Effector memory CD4-positive, alpha-beta T cell (primary cell): ENCODE measurements around the gene PDK4.

Source experiments
- DNase-seq, 3 donors: peaks; one replicate each; pipeline ENCODE4 v3.0.0-alpha.2; 2020
- H3K27ac ChIP-seq: 2 replicates; pipeline ENCODE4 v1.7.0; 2013; ENCODE audit warnings: mild to moderate bottlenecking, low read length, moderate library complexity; ENCODE audit not compliant: insufficient read depth, poor library complexity, severe bottlenecking
- H3K27me3 ChIP-seq: replicated peaks from 2 replicates; pipeline ENCODE4 v1.7.0; 2013; ENCODE audit warnings: mild to moderate bottlenecking, low read length; ENCODE audit not compliant: insufficient read depth, control insufficient read depth, poor library complexity, severe bottlenecking
- H3K36me3 ChIP-seq: 2 replicates; pipeline ENCODE4 v1.7.0; 2013; ENCODE audit warnings: mild to moderate bottlenecking, low read length, moderate library complexity; ENCODE audit not compliant: control insufficient read depth, insufficient read depth
- H3K4me1 ChIP-seq: 2 replicates; pipeline ENCODE4 v1.7.0; 2013; ENCODE audit warnings: low read length, mild to moderate bottlenecking; ENCODE audit not compliant: control insufficient read depth, insufficient read depth, poor library complexity, severe bottlenecking
- H3K4me3 ChIP-seq: 2 replicates; pipeline ENCODE4 v1.7.0; 2013; ENCODE audit warnings: low read length, low read depth, mild to moderate bottlenecking; ENCODE audit not compliant: insufficient read depth, poor library complexity, severe bottlenecking
- H3K9me3 ChIP-seq: 2 replicates; pipeline ENCODE4 v1.7.0; 2013; ENCODE audit warnings: mild to moderate bottlenecking, low read length, moderate library complexity; ENCODE audit not compliant: control insufficient read depth
- total RNA-seq, 3 donors: gene quantifications; one replicate each; lab custom pipeline; 2026; lab: John Stamatoyannopoulos, UW

The PDK4 gene
- 0 to 0.19 (median 0.09) reads per million in 3 donors for total RNA-seq

DNA sequence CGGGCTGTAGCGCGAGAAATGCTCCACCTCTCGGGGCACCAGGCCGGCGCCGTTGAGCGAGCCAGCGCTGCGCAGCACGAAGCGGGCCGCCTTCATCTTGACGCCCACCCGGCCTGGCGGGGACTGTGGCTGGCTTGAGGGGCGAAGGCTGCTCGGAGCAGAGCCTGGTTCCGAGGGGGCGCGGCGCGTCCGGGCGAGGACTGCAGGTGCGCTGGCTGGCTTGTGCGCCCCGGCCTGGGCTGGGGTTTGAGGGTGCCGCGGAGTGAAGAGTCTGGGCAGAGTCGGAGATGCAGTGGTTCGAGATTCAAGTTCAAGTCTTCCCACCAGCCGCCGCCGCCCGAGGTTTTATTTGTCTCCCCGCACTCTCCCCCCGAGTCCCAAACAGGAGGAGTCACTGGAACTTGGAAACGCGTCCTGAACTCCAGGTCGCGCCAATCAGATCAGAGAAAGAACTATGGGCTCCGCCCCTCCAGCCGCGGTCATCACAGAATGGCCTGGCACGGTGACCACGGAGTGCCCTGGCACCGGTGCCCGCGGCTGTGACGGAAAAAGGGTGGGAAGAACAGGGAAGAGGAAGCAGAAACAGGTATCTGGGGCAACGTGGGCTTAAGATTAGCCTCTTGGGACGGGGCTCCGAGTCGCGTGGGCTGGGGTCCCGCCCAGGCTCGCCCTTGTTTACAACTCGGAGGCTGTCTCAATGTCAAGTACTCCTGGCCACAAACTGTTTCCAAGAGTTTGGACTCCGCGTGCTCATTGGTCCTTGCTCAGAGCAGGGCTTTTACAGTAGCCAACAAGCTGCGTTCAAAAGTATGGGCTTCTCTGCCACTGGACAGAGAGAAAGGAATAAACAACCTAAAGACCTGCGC, at the start of gene PDK4:
PDK4 (minus strand) TSS at position 319 of the 866 bp plus-strand sequence; CDS start at position 96, 223 bp downstream.
- Histone ChIP-seq H3K36me3 (no peaks in the 10 kb centered on the region), H3K4me1 (no peaks in the 10 kb centered on the region), H3K27ac (no peak within 1 kb of the TSS), H3K4me3 (no peak within 1 kb of the TSS), H3K9me3 (no peaks in the 10 kb centered on the region), H3K27me3 (no peaks in the 10 kb centered on the region)
- no peak for DNase-seq

DNA sequence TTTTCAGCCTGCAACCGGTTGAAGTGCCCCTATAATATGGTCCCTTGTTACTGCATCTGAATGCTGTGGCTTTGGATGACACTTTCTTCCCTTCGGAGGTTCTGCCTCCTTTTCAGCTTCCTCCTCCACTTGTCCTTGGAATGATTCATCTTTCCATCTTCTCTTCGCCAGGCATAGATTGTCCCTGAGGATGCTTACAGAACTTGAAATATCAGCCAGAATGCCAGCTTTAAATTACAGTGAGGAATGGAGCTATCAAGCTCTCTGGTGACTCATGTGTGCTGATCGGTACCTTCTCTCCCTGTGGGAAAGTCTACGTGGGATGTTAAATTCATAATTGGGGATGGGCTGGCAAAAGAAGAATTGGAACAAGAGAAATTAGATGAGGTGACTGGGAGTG, 45.9 kb upstream of the PDK4 start:
- Histone ChIP-seq H3K9me3 (no peaks in the 10 kb centered on the region), H3K27me3 (no peaks in the 10 kb centered on the region), H3K36me3 (no peaks in the 10 kb centered on the region), H3K27ac (no peak overlapping the region), H3K4me3 (no peak overlapping the region), H3K4me1 (no peaks in the 10 kb centered on the region)
- DNase-seq, result no peak

DNA sequence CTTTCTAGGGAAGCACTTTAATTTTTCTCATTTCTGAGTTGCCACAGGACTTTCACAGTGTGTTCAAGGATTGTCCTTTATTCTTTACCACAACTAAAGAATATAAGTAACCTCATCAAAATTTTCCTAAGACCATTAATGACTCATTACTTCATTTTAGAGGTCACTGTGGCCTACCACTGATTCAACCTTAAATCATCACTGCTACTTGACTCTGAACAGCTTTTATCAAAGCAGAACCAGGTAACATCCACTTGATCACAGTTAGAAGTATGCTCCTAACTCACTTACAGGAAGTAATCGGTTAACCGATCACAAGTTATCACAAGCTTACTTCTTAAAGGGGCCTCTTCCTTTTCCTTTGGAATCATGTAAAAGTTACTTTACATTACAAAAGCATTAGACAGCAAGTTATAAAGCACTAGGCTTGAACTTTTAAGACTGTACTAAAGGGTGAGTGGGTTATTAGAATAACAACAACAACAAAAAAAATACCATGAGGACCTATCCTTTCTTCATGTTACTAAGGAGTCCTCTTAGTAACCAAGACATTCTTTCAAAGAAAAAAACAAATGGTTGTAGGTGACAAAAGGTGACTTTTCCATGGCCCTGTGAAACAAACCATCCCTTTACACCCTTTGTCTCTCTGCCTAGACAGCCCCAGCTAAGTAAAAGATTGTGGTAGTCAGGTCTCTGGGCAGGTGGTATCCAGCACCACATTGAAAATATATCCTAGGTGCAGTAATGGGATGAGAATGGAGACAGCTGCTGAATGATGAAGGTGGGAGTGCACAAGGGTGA, 40.0 kb upstream of the PDK4 start:
- no peaks in the 10 kb centered on the region for H3K9me3 ChIP-seq
- no peak overlapping the region for H3K4me3 ChIP-seq
- H3K27me3 ChIP-seq, result no peaks in the 10 kb centered on the region
- no peaks in the 10 kb centered on the region for H3K4me1 ChIP-seq
- DNase-seq, result no peak
- no peaks in the 10 kb centered on the region for H3K36me3 ChIP-seq
- H3K27ac ChIP-seq, result no peak overlapping the region

DNA sequence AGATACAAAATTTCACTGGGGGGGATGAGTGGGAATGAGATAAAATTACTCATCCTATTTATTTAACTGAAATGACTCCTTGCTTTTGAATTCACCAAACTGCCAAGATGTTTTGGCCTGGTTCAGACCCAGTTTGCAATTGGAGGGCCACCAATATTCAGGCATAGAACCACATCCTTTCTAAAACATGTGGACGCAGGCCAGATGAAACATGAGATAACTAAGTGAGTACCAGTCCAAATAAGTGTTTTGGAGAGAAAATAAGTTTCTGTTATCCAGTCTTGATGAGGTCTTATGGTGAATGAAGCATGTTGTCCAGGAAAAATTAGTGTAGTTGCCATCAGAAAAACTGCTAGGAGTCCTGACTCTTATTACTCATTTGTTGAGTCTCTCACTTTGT, 36.3 kb upstream of the PDK4 start:
- no peak for DNase-seq
- Histone ChIP-seq H3K4me1 (no peaks in the 10 kb centered on the region), H3K27me3 (no peaks in the 10 kb centered on the region), H3K4me3 (no peak overlapping the region), H3K9me3 (no peaks in the 10 kb centered on the region), H3K36me3 (no peaks in the 10 kb centered on the region), H3K27ac (no peak overlapping the region)

DNA sequence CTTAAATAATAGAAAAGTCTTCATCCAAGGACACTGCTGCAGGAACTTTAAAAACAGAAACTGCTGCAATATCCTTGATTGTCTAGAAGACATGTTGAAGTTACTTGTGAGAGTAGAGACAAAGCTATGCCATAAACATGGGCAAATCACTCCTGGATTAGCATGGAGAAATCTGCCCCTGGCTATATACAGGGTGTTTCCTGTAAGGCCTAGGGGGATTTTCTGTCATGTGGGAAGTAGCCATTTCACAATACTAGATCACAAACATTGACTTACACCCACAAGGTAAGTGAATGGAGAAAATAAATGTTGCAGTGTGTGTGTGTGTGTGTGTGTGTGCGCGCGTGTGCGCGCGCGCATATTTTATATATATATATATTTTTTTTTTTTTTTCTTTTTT, 35.2 kb upstream of the PDK4 start:
- no peaks in the 10 kb centered on the region for H3K9me3 ChIP-seq

DNA sequence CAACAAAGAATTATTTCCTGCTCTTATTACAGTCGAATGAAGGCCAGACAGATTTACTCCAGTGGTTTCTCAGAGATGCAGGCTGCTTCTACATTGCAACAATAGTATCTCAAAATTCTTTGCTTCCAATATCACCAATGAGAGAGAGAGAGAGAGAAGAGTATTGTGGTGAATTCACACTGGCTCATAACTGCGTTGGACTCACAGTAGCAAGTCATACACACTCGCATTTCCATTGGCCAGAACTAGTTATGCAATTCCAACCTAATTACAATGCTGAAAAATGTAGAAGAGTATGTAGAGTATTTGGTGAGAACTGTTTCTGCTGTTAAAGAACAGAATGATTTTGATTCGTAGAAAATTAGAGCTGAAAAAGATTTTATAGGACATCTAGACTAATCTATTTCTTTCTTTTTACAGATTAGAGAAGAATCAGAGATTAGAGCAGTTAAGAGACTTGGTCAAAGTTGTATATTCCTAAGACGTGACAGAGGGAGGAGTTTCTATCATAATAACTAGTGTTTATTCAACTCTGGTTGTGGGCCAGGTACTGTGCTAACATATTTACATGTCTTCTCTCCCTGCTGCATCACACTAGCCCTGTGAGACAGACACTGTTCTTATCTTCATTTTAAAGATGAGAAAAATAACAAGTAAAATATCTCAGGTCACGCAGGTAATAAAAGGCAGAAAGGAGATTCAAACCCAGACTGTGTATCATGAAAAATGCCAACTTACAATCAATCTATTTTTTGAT, 34.6 kb upstream of the PDK4 start:
- H3K27ac ChIP-seq, result no peak overlapping the region
- no peak overlapping the region for H3K4me3 ChIP-seq

More for the DNA sequence above, 35.2 kb upstream of the PDK4 start:
- Histone ChIP-seq H3K4me1 (no peaks in the 10 kb centered on the region), H3K27ac (no peak overlapping the region), H3K27me3 (no peaks in the 10 kb centered on the region), H3K36me3 (no peaks in the 10 kb centered on the region), H3K4me3 (no peak overlapping the region)
- no peak for DNase-seq

DNA sequence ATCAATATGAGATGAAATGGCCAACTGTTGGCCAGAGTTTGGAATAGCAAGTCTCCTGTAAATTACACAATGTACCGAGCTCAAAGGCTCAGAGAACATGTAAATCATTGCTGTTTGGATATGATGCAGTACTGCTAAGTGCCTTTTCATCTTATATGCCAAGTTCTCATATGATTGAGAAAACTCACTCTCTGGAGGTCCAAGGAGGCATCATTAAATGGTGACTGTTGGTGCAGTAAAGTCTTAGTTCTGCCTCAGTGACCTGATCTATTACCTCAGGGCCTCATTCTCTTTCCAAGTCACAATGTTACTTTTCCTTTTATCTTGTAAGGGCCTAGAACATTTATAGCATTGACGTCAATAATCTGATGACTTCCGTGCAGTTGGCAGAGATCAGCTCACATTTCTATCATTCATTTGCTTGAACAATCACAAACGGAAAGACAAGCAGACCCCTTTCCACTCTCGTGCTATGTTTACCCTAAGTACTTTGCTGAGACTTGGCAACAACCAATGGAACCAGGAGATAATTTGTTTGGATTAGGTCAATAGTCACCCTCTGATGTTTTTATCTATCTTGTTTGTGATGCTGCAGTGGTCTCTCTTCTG, 32.6 kb upstream of the PDK4 start:
- H3K4me3 ChIP-seq, result no peak overlapping the region
- H3K27me3 ChIP-seq, result no peaks in the 10 kb centered on the region
- DNase-seq, result no peak
- no peaks in the 10 kb centered on the region for H3K36me3 ChIP-seq
- no peaks in the 10 kb centered on the region for H3K4me1 ChIP-seq
- no peaks in the 10 kb centered on the region for H3K9me3 ChIP-seq
- no peak overlapping the region for H3K27ac ChIP-seq

More for the DNA sequence above, 34.6 kb upstream of the PDK4 start:
- H3K4me1 ChIP-seq, result no peaks in the 10 kb centered on the region
- H3K27me3 ChIP-seq, result no peaks in the 10 kb centered on the region
- no peaks in the 10 kb centered on the region for H3K9me3 ChIP-seq
- no peaks in the 10 kb centered on the region for H3K36me3 ChIP-seq
- DNase-seq, result no peak

DNA sequence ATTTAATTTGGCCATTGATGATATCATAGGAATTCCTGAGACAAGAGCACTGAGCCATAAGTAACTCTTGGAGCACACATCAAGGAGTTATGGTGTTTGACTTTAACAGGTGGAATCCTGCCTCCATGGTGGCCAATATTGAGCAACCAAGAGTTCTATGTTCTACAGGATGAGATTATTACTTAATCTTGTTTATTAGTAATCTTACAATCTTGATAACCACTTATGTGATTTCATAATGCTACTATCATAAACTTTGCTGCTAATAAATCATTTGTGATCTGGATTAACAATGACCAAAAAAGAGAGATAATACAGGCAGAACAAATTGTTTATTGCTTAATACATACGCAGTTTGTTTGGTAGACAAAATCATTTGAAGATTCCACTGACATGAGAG, 27.5 kb upstream of the PDK4 start:
- Histone ChIP-seq H3K4me1 (no peaks in the 10 kb centered on the region), H3K9me3 (no peaks in the 10 kb centered on the region), H3K27me3 (no peaks in the 10 kb centered on the region), H3K27ac (no peak overlapping the region), H3K4me3 (no peak overlapping the region), H3K36me3 (no peaks in the 10 kb centered on the region)
- no peak for DNase-seq

DNA sequence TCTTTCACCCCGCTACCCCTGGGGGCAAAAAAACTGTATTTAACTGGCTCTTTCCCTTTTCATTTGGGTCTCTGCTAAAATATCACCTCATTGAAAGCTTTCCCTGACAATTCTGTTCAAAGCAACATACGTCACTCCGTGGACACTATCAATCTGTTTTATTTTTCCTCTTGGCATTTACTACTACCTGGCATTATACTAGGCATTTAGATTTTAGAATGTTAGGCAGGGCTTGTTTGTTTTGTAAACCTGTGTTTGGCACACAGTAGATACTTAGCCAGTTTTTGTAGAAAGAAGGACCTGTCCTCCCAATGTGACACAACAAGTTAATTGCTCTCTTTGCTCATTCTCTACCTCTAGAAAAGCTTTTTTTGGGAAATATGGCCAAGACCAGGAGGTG, 26.5 kb upstream of the PDK4 start:
- Histone ChIP-seq H3K4me1 (no peaks in the 10 kb centered on the region), H3K36me3 (no peaks in the 10 kb centered on the region), H3K27ac (no peak overlapping the region), H3K9me3 (no peaks in the 10 kb centered on the region), H3K27me3 (no peaks in the 10 kb centered on the region), H3K4me3 (no peak overlapping the region)
- no peak for DNase-seq
